ENCODE results near the gene DLGAP3.

GRCh38 chr1:34915521-34915920, 13.9 kb downstream of the DLGAP3 start:
- no peak for TF ChIP-seq SMC3 (IDR thresholded peaks at IDR 0.05)
- no peak for TF ChIP-seq CTCF (IDR thresholded peaks at IDR 0.05)
- TF ChIP-seq POLR2A (IDR thresholded peaks at IDR 0.05; ENCODE audit: low read length), result no peak
- TF ChIP-seq, protein P1, sequence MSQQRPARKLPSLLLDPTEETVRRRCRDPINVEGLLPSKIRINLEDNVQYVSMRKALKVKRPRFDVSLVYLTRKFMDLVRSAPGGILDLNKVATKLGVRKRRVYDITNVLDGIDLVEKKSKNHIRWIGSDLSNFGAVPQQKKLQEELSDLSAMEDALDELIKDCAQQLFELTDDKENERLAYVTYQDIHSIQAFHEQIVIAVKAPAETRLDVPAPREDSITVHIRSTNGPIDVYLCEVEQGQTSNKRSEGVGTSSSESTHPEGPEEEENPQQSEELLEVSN (IDR thresholded peaks at IDR 0.05; ENCODE audit: borderline replicate concordance, low read depth), result no peak
- no peak for TF ChIP-seq RNF2 (IDR thresholded peaks at IDR 0.05; ENCODE audit: borderline replicate concordance, low read depth)
- no peak for TF ChIP-seq FOSL2 (IDR thresholded peaks at IDR 0.05)
- TF ChIP-seq FOSL2 (CRISPR knock-in tag; IDR thresholded peaks at IDR 0.05), result no peak

Data from A549 (cell line).